Kidney (tissue), 14 donors: ENCODE results near the gene FAIM. TPM values are rescaled to one million over a fixed set of nuclear protein-coding genes. Genes with fewer than 3 reads are reported as not detected.
A peak's percentile ranks its signal among the peaks of the same experiment; 100 is the strongest.

Experiments used
- DNase-seq, 5 donors: peaks; one replicate each; pipeline ENCODE4 v3.0.0-alpha.2; 2013 to 2020
- FAIRE-seq: peaks from 2 replicates; lab custom pipeline; 2012; peaks lifted over from hg19 to GRCh38; lab: Jason Lieb, UNC
- H3K27ac ChIP-seq, 2 donors: one replicate each; pipeline ENCODE4 v1.7.0; 2013; ENCODE audit warnings: low read depth in 2 of 2, low read length in 2 of 2, inconsistent platforms in 1 of 2
- H3K27me3 ChIP-seq: one replicate; pipeline ENCODE4 v1.7.1; 2013; ENCODE audit warnings: low read length, inconsistent platforms; ENCODE audit not compliant: control insufficient read depth, insufficient read depth
- H3K36me3 ChIP-seq, 3 donors: one replicate each; pipeline versions ENCODE4 v1.7.0 to v1.7.1; 2013; ENCODE audit warnings: low read length in 3 of 3, control low read depth in 1 of 3, inconsistent platforms in 1 of 3; ENCODE audit not compliant: insufficient read depth in 3 of 3, control insufficient read depth in 2 of 3
- H3K4me1 ChIP-seq, 3 donors: one replicate each; pipeline versions ENCODE4 v1.7.0 to v1.7.1; 2013; ENCODE audit warnings: low read length in 3 of 3, inconsistent platforms in 1 of 3, low read depth in 1 of 3; ENCODE audit not compliant: control insufficient read depth in 2 of 3, insufficient read depth in 2 of 3
- H3K4me3 ChIP-seq, 3 donors: one replicate each; pipeline versions ENCODE4 v1.7.0 to v1.8.1; 2013; ENCODE audit warnings: low read length in 3 of 3, control low read depth in 1 of 3, inconsistent platforms in 1 of 3
- H3K9ac ChIP-seq, 3 donors: one replicate each; pipeline versions ENCODE4 v1.7.0 to v1.7.1; 2013; ENCODE audit warnings: low read length in 3 of 3, control low read depth in 1 of 3, inconsistent platforms in 1 of 3
- H3K9me3 ChIP-seq, 3 donors: one replicate each; pipeline versions ENCODE4 v1.7.0 to v1.7.1; 2013; ENCODE audit warnings: low read length in 3 of 3, control low read depth in 1 of 3, inconsistent platforms in 1 of 3; ENCODE audit not compliant: control insufficient read depth in 2 of 3, insufficient read depth in 1 of 3
- CTCF ChIP-seq: IDR thresholded peaks from 3 replicates; pipeline ENCODE4 v1.5.1; 2012; ENCODE audit warnings: mild to moderate bottlenecking, moderate library complexity, borderline replicate concordance; ENCODE audit not compliant: insufficient read depth; ENCODE audit errors: extremely low read depth
- intact Hi-C: fragments of 100-400 bp; cut with DNase I; formaldehyde crosslinking; loops from one replicate; pipeline ENCODE4 v1.11.1; 2022
- polyA plus RNA-seq: library from polyadenylated mRNA; stranded (reverse); fragments of 350-450 nt; fragmentation: Illumina TruSeq; extraction: RNeasy Lipid Tissue Mini Kit (QIAGEN cat#74804); gene quantifications from one replicate; pipeline ENCODE4 v1.2.3, GENCODE V29; 2014; ENCODE audit warnings: low read depth, low replicate concordance; ENCODE audit not compliant: insufficient read depth
- total RNA-seq: library from RNA; stranded (reverse); fragmentation: NEBNext Ultra II Directional; extraction: Animal tissue kit (Norgen Biotek cat#: 25700); gene quantifications from one replicate; pipeline ENCODE4 v1.2.1, GENCODE V29; 2021
- donor health status: control.
- donor health status: control.
- donor health status: control.
- donor health status: control.
- donor health status: control.
- donor health status: DM: yes; HTN: yes; CAD: no.
- donor health status: Normal renal cell carcinoma (clear cell type).

The FAIM gene
- total and polyA plus RNA-seq, 2 donors from 2014 or later: 18.3 to 23.0 TPM

- Histone ChIP-seq H3K27ac (no peak overlapping the region), H3K36me3 (peaks cover 0 to 1% (median under 1%) of the 10 kb centered on the region in 3 donors), H3K9ac (no peak overlapping the region), H3K4me1 (peaks cover 0 to 2% (median 0%) of the 10 kb centered on the region in 3 donors), H3K27me3 (no peaks in the 10 kb centered on the region), H3K9me3 (no peaks in the 10 kb centered on the region), H3K4me3 (no peak overlapping the region)
- DNase-seq (peak in 2 of 5 donors; percentile 68 to 84), FAIRE-seq (peak; percentile 59)
- TF ChIP-seq CTCF: no peak
- intact Hi-C loops: no loop called here
These were observed 73.1 kb downstream of the FAIM start for GRCh38 chr3:138681463-138682220.

- H3K4me3 ChIP-seq: no peak overlapping the region
- no peak overlapping the region for H3K9ac ChIP-seq
- no peaks in the 10 kb centered on the region for H3K27me3 ChIP-seq
- H3K27ac ChIP-seq: no peak overlapping the region
- no peak for TF ChIP-seq CTCF
- DNase-seq (no peak), FAIRE-seq (no peak)
- intact Hi-C loops: no loop called here
- H3K9me3 ChIP-seq: no peaks in the 10 kb centered on the region
- H3K36me3 ChIP-seq: peaks cover 2 to 5% (median 2%) of the 10 kb centered on the region in 3 donors
- peaks cover 0 to 2% (median 0%) of the 10 kb centered on the region in 3 donors for H3K4me1 ChIP-seq
These were observed 74.1 kb downstream of the FAIM start for GRCh38 chr3:138682648-138683047.

Other genes with a start within 250 kb of the FAIM start
- gene ESYT3, start 174.2 kb upstream of the FAIM start, total RNA-seq: 5.3 TPM
- 1.5 TPM for gene ESYT3, start 174.2 kb upstream of the FAIM start, polyA plus RNA-seq
- 64.3 TPM for gene CEP70, start 14.5 kb upstream of the FAIM start, total RNA-seq
- gene CEP70, start 14.5 kb upstream of the FAIM start, polyA plus RNA-seq: 22.6 TPM
- 48.0 TPM for gene PIK3CB, start 226.2 kb downstream of the FAIM start, total RNA-seq
- gene PIK3CB, start 226.2 kb downstream of the FAIM start, polyA plus RNA-seq: 20.1 TPM